IPS-18c (cell line): ENCODE measurements around the gene FEZ2.

Experiments used
- H3K4me3 ChIP-seq: 2 replicates; pipeline ENCODE4 v1.7.0; 2013; ENCODE audit warnings: low read depth, mild to moderate bottlenecking, low read length, moderate library complexity; ENCODE audit not compliant: insufficient read depth
- H3K9me3 ChIP-seq: one replicate; pipeline ENCODE4 v1.6.1; 2013; ENCODE audit warnings: mild to moderate bottlenecking, low read length, moderate library complexity; ENCODE audit not compliant: control insufficient read depth, insufficient read depth

Gene FEZ2

DNA sequence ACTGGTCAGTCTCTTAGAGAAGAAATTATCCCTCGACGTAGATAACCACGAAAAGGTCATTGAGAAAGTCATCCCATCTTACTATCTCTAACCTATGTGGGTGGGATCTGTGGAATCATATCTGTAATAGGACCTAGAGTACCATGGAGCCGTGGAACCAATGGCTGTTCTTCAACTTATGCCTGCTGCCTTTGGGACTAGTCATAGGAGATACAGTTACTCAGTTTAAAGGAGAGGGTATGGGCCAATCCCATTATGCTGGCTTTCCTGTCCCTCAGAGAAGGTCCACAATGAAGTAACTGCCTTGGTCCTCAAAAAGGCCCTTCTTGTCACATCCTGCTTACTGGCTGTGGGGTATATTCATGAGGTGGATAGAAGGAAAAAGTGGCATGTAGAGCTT, 77.5 kb downstream of the FEZ2 start:
- peaks cover 5% of the 10 kb centered on the region for H3K9me3 ChIP-seq
- H3K4me3 ChIP-seq = no peak overlapping the region

- peaks cover 5% of the 10 kb centered on the region for H3K9me3 ChIP-seq
- H3K4me3 ChIP-seq = no peak overlapping the region
These were observed 81.7 kb downstream of the FEZ2 start for GRCh38 chr2:36516136-36516870.

GRCh38 chr2:36515538-36515937, 82.4 kb downstream of the FEZ2 start:
- Histone ChIP-seq H3K9me3 (peaks cover 5% of the 10 kb centered on the region), H3K4me3 (no peak overlapping the region)

DNA sequence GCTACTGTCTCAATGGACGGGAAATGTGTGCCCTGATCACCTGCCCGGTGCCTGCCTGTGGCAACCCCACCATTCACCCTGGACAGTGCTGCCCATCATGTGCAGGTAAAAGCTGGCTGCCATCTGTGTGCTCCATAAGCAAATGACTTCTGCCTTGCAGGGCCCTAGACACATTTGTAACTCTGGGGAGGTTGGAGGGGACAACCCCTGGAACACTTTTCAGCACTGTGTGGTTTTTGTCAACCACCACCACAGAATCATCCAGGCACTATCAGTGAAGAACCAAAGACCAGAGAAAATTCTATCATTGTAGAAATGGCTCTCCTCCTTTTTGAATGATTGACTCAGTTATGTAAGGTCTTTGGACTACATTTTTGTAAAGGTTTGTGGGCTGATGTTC, 84.3 kb downstream of the FEZ2 start:
- Histone ChIP-seq H3K9me3 (no peaks in the 10 kb centered on the region), H3K4me3 (no peak overlapping the region)

DNA sequence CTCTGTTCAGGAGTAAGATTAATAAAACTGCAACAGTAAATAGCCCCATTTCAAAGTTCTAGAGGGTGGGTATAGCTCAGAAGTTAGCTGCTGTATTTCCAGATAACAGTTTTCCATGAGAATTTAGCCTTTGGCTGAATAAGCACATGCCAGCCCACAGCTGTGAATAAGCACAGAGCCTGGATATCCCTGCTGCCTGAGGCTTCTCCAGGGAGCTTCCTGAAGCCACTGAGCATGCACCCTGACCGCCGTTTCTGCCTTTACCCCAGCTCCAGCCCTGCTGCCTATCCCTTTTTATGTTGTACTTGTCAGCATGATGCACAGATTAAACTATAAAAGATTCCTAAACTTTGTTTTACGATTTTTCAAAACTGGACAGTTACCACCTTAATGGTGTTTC, 85.3 kb downstream of the FEZ2 start:
- Histone ChIP-seq H3K4me3 (no peak overlapping the region), H3K9me3 (no peaks in the 10 kb centered on the region)

DNA sequence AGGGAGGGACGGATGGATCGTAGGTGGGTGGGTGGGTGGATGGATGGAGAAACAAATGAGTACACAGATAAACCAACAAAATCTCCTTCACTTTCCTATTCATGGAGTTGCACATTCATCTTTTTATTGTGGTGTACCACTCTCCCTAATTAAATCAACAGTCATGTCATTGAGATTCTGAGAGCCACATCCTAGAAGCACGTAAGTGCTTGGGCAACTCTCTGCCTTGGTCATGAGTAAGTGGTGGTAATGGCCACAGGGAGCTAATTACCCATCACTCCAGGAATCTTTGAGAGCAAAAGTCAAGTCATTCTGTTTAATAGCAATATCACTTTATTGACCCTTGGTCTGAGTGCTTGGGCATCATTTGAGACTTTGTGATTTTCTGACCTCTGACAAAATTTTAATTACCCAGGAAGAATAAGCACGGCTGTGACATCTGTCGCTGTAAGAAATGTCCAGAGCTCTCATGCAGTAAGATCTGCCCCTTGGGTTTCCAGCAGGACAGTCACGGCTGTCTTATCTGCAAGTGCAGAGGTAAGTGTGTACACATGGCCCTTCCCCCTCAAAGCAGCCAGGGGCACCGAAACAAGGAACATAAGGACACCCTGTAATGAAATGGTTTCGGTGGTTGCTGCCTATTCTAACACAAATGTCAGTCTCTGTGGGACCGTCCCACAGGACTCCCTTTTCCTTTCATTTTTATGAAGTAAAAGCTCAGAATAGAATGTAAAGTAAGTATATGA, 85.9 kb downstream of the FEZ2 start:
- H3K4me3 ChIP-seq = no peak overlapping the region
- H3K9me3 ChIP-seq = no peaks in the 10 kb centered on the region

- Histone ChIP-seq H3K4me3 (no peak overlapping the region), H3K9me3 (no peaks in the 10 kb centered on the region)
These were observed 88.9 kb downstream of the FEZ2 start for GRCh38 chr2:36509075-36509474.

GRCh38 chr2:36507408-36507812, 90.6 kb downstream of the FEZ2 start:
- Histone ChIP-seq H3K4me3 (no peak overlapping the region), H3K9me3 (no peaks in the 10 kb centered on the region)
